Naive thymus-derived CD8-positive, alpha-beta T cell (primary cell): ENCODE data around the gene RPL37A. TPM values are rescaled to one million over a fixed set of nuclear protein-coding genes. Genes with fewer than 3 reads are reported as not detected.

Experiments
- ATAC-seq, 2 donors: fragments of 150-1000 bp; cut with Tn5 transposase in 1 of 2; sonication (Bioruptor Pico), chemical (Tn5 transposase) in 1 of 2; 1 replicate in 1 of 2; 2 replicates in 1 of 2; pipeline ENCODE4 v1.10.0; 2021; ENCODE audit warnings: mild to moderate bottlenecking in 2 of 2, moderate library complexity in 2 of 2
- POLR2A ChIA-PET: fragments of 350-600 bp; sonication (Branson Sonifier 250); formaldehyde crosslinking; loops from one replicate; lab custom pipeline; 2021; ENCODE audit warnings: antibody characterized with exemption; lab: Charles Lee
- DNase-seq, 10 donors: peaks; one replicate each; pipeline versions ENCODE4 v3.0.0 to v3.0.0-alpha.2; 2020 to 2022
- H3K27ac Mint-ChIP-seq, 10 donors: one replicate each; pipeline ENCODE4 v1.8.0; 2020 to 2022; ENCODE audit warnings: mild to moderate bottlenecking in 10 of 10, mixed read lengths in 10 of 10, moderate library complexity in 4 of 10, inconsistent platforms in 1 of 10
- H3K27me3 Mint-ChIP-seq, 5 donors: one replicate each; pipeline ENCODE4 v1.8.0; 2021 to 2022; ENCODE audit warnings: mixed read lengths in 5 of 5
- H3K36me3 Mint-ChIP-seq, 3 donors: one replicate each; pipeline ENCODE4 v1.8.0; 2020 to 2022; ENCODE audit warnings: mixed read lengths in 3 of 3, mild to moderate bottlenecking in 2 of 3, inconsistent platforms in 1 of 3
- H3K4me1 Mint-ChIP-seq, 4 donors: one replicate each; pipeline ENCODE4 v1.8.0; 2021 to 2022; ENCODE audit warnings: mixed read lengths in 4 of 4
- H3K4me3 Mint-ChIP-seq, 10 donors: one replicate each; pipeline ENCODE4 v1.8.0; 2020 to 2022; ENCODE audit warnings: mild to moderate bottlenecking in 10 of 10, mixed read lengths in 10 of 10, moderate library complexity in 6 of 10, inconsistent platforms in 1 of 10
- H3K9me3 Mint-ChIP-seq, 9 donors: one replicate each; pipeline ENCODE4 v1.8.0; 2020 to 2022; ENCODE audit warnings: mixed read lengths in 9 of 9, mild to moderate bottlenecking in 3 of 9, inconsistent platforms in 1 of 9, moderate library complexity in 1 of 9
- polyA plus RNA-seq, 3 donors: library from polyadenylated mRNA; unstranded; fragments of 300-500 nt; fragmentation: Illumina TruSeq; gene quantifications; one replicate each; pipeline ENCODE4 v1.2.3, GENCODE V29; 2021
- total RNA-seq, 8 experiments: library from RNA in 2 of 8; stranded (reverse) in 2 of 8; gene quantifications; one replicate each; pipeline ENCODE4 v1.2.3 and lab custom pipeline; 2021 to 2026

The RPL37A gene
- total and polyA plus RNA-seq, 5 experiments from 2014 or later = 3,176 to 5,032 (median 4,502) TPM

DNA sequence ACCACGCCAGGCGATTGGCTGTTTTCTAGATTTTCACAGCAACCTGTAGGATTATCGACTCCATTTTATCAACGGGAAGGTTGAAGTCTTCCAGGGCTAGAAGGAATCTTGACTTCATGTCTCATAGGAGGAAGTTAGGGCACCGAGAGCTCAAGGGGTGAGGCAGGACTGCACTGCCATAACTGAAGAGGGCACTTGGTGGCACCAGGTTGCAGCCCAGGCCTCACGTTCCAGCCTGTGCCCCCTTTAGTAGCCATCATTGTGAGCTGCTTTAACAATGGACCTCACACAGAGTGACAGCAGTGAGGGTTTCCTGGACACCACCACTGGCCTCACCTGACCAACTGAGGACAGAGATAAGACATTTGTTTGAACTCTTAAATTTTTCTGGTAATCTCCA is 22.9 kb upstream of the RPL37A start:
- ATAC-seq (no peak), DNase-seq (no peak)
- Mint-ChIP-seq H3K4me1 (peaks cover 0 to 18% (median 15%) of the 10 kb centered on the region in 4 donors), H3K36me3 (peaks cover 0 to 45% (median 17%) of the 10 kb centered on the region in 3 donors), H3K9me3 (no peaks in the 10 kb centered on the region), H3K27me3 (no peaks in the 10 kb centered on the region), H3K27ac (peak overlapping the region in 7 of 10 donors; percentile 29 to 89 (median 58)), H3K4me3 (peak overlapping the region in 5 of 10 donors; percentile 41 to 74 (median 48))
- POLR2A ChIA-PET = no interaction called here

- ATAC-seq (no peak), DNase-seq (no peak)
- no peaks in the 10 kb centered on the region for H3K9me3 Mint-ChIP-seq
- H3K4me1 Mint-ChIP-seq = peaks cover 0 to 18% (median 15%) of the 10 kb centered on the region in 4 donors
- no peaks in the 10 kb centered on the region for H3K27me3 Mint-ChIP-seq
- H3K27ac Mint-ChIP-seq = no peak overlapping the region
- POLR2A ChIA-PET = no interaction called here
- no peak overlapping the region for H3K4me3 Mint-ChIP-seq
- H3K36me3 Mint-ChIP-seq = peaks cover 3 to 50% (median 21%) of the 10 kb centered on the region in 3 donors
These were observed 21.2 kb upstream of the RPL37A start for GRCh38 chr2:216477283-216478035.

DNA sequence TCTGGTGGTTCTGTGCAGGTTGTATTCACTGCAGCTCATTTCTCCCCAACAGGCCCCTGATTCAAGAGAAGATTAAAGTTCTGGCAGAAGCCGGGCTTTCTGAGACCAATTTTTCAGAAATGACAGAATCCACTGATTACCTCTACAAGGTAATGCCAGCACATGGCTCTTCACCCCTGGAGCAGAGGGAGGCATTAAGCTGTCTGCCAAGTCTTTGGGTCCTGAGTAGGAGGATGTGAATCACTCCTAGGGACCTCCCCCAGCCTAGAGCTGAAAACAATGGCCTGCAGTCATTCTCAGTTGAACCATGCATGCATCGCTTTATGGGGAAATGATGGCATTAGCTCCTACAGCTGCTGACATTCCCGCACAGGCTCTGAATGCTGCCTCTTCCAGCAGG is 20.5 kb upstream of the RPL37A start:
- POLR2A ChIA-PET = interaction anchor here (1.4 kb wide), 1 partner anchor 133 kb away, joined by 3 read pairs; no protein-coding TSS in a partner anchor
- H3K27ac Mint-ChIP-seq = no peak overlapping the region
- no peaks in the 10 kb centered on the region for H3K9me3 Mint-ChIP-seq
- H3K4me3 Mint-ChIP-seq = no peak overlapping the region
- DNase-seq (no peak), ATAC-seq (no peak)
- H3K27me3 Mint-ChIP-seq = no peaks in the 10 kb centered on the region
- H3K4me1 Mint-ChIP-seq = peaks cover 0 to 18% (median 15%) of the 10 kb centered on the region in 4 donors
- peaks cover 4 to 55% (median 26%) of the 10 kb centered on the region in 3 donors for H3K36me3 Mint-ChIP-seq

DNA sequence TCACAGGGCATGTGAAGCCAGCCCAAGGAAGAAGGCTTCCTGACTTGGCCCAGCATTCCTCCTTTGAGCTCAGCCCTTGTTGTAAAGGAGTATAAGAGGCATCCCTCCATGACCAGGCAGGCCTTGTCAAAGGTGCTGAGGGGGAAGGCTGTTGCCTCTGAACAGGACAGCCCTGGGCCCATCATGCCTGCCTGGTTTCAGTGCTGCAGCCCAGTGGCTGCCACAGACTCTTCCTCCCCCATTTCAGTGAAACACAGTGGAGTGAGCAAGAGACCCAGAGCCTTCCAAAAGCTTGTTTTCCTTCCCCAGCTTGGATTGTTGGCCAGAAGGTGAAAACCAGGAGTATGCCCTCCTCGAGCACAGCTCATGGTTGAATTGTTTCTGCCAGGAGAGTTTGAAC is 19.9 kb upstream of the RPL37A start:
- POLR2A ChIA-PET = interaction anchor here (0.6 to 1.4 kb wide), 2 partner anchors 10 to 134 kb away, joined by 3 to 5 read pairs; no protein-coding TSS in a partner anchor
- no peak for DNase-seq
- Mint-ChIP-seq H3K36me3 (peaks cover 4 to 55% (median 26%) of the 10 kb centered on the region in 3 donors), H3K27ac (no peak overlapping the region), H3K4me3 (no peak overlapping the region), H3K9me3 (no peaks in the 10 kb centered on the region), H3K27me3 (no peaks in the 10 kb centered on the region), H3K4me1 (peaks cover 0 to 18% (median 15%) of the 10 kb centered on the region in 4 donors)
- ATAC-seq = no peak

DNA sequence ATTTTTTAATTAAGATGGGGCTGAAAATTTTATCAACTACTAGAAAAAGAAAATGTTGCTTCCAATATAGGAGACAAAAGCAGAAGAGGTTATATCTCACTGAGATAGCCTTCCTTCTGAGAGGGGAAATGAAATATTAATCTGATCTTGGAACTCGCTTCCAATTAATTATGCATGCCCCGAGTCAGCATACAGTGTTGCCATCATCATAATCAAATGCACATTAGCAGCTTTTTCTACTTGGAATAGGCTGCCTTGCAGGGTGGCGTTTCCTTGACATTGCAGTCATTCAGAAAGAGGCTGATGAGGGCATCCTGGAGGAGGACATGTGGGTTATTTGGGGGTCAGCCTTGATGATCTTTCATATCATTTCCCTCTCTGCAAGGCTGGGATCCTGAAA is 18.4 kb upstream of the RPL37A start:
- peaks cover 0 to 11% (median 7%) of the 10 kb centered on the region in 4 donors for H3K4me1 Mint-ChIP-seq
- H3K27me3 Mint-ChIP-seq = no peaks in the 10 kb centered on the region
- H3K36me3 Mint-ChIP-seq = peaks cover 4 to 55% (median 26%) of the 10 kb centered on the region in 3 donors
- no peak overlapping the region for H3K27ac Mint-ChIP-seq
- DNase-seq (no peak), ATAC-seq (no peak)
- no peaks in the 10 kb centered on the region for H3K9me3 Mint-ChIP-seq
- no peak overlapping the region for H3K4me3 Mint-ChIP-seq
- POLR2A ChIA-PET = no interaction called here

DNA sequence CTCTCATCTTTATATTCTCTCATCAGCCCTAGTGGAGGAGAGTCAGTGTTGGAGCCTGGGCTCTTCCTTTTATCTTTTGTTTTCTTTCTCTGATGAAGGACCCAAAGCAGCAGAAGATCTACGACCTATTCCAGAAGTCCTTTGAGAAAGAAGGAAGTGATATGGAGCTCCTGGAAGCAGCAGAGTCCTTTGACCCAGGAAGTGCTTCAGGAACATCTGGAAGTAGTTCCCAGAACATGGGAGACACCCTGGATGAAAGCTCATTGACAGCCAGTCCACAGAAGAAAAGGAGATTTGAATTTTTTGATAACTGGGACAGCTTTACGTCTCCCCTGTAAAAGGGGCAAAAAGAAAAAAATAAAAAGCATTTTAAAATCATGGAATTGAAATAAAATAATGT is 16.0 kb upstream of the RPL37A start:
- Mint-ChIP-seq H3K36me3 (peaks cover 4 to 49% (median 24%) of the 10 kb centered on the region in 3 donors), H3K4me1 (peaks cover 0 to 2% (median 0%) of the 10 kb centered on the region in 4 donors), H3K9me3 (no peaks in the 10 kb centered on the region), H3K27me3 (no peaks in the 10 kb centered on the region), H3K4me3 (no peak overlapping the region), H3K27ac (no peak overlapping the region)
- DNase-seq (no peak), ATAC-seq (no peak)
- POLR2A ChIA-PET = no interaction called here

- POLR2A ChIA-PET = no interaction called here
- peak overlapping the region in 1 of 10 donors; percentile 10 for H3K27ac Mint-ChIP-seq
- ATAC-seq (no peak), DNase-seq (no peak)
- no peaks in the 10 kb centered on the region for H3K9me3 Mint-ChIP-seq
- H3K27me3 Mint-ChIP-seq = no peaks in the 10 kb centered on the region
- peaks cover 0 to 6% (median 0%) of the 10 kb centered on the region in 4 donors for H3K4me1 Mint-ChIP-seq
- peaks cover 4 to 26% (median 19%) of the 10 kb centered on the region in 3 donors for H3K36me3 Mint-ChIP-seq
- H3K4me3 Mint-ChIP-seq = no peak overlapping the region
These were observed 13.4 kb upstream of the RPL37A start for GRCh38 chr2:216485237-216485636.

- no peak overlapping the region for H3K27ac Mint-ChIP-seq
- no peaks in the 10 kb centered on the region for H3K27me3 Mint-ChIP-seq
- H3K4me3 Mint-ChIP-seq = no peak overlapping the region
- ATAC-seq (no peak), DNase-seq (no peak)
- H3K9me3 Mint-ChIP-seq = no peaks in the 10 kb centered on the region
- H3K4me1 Mint-ChIP-seq = peaks cover 0 to 7% (median 0%) of the 10 kb centered on the region in 4 donors
- H3K36me3 Mint-ChIP-seq = peaks cover 4 to 21% (median 14%) of the 10 kb centered on the region in 3 donors
- POLR2A ChIA-PET = no interaction called here
These were observed 12.9 kb upstream of the RPL37A start for GRCh38 chr2:216485745-216486144.

GRCh38 chr2:216486271-216486670 is 12.4 kb upstream of the RPL37A start:
- peaks cover 0 to 7% (median 0%) of the 10 kb centered on the region in 4 donors for H3K4me1 Mint-ChIP-seq

DNA sequence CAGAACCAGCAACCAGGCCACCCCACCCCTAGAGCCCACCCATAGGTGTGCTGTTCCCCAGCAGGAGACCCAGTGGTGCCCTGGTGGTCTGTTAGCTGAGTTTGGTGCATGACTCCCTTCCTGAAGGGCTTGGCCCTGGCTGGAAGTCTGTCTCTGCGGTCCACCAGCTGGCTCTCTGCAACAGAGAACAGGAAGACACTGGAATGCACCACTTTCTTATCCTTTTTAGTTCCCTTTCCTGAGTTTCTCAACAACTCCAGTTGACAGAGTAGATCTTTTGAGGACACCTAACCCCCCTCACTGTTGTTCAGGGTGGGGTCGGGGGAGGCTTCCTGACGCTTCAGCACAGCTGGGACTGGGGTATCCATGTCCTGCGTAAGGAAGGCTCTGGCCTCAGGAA is 11.9 kb upstream of the RPL37A start:
- DNase-seq (no peak), ATAC-seq (no peak)
- peak overlapping the region in 1 of 10 donors; percentile 38 for H3K27ac Mint-ChIP-seq
- H3K9me3 Mint-ChIP-seq = no peaks in the 10 kb centered on the region
- no peak overlapping the region for H3K4me3 Mint-ChIP-seq
- no peaks in the 10 kb centered on the region for H3K27me3 Mint-ChIP-seq
- peaks cover 4 to 15% (median 11%) of the 10 kb centered on the region in 3 donors for H3K36me3 Mint-ChIP-seq
- H3K4me1 Mint-ChIP-seq = peaks cover 0 to 8% (median 0%) of the 10 kb centered on the region in 4 donors
- POLR2A ChIA-PET = no interaction called here

More at GRCh38 chr2:216486271-216486670, 12.4 kb upstream of the RPL37A start:
- DNase-seq (no peak), ATAC-seq (no peak)
- Mint-ChIP-seq H3K4me3 (no peak overlapping the region), H3K9me3 (no peaks in the 10 kb centered on the region), H3K36me3 (peaks cover 4 to 18% (median 13%) of the 10 kb centered on the region in 3 donors), H3K27ac (no peak overlapping the region), H3K27me3 (no peaks in the 10 kb centered on the region)
- POLR2A ChIA-PET = no interaction called here

GRCh38 chr2:216490061-216490460 is 8.6 kb upstream of the RPL37A start:
- H3K36me3 Mint-ChIP-seq = no peaks in the 10 kb centered on the region
- peaks cover 0 to 25% (median under 1%) of the 10 kb centered on the region in 4 donors for H3K4me1 Mint-ChIP-seq
- no peaks in the 10 kb centered on the region for H3K27me3 Mint-ChIP-seq
- H3K9me3 Mint-ChIP-seq = no peaks in the 10 kb centered on the region
- POLR2A ChIA-PET = no interaction called here
- no peak overlapping the region for H3K27ac Mint-ChIP-seq
- DNase-seq (no peak), ATAC-seq (no peak)
- no peak overlapping the region for H3K4me3 Mint-ChIP-seq

DNA sequence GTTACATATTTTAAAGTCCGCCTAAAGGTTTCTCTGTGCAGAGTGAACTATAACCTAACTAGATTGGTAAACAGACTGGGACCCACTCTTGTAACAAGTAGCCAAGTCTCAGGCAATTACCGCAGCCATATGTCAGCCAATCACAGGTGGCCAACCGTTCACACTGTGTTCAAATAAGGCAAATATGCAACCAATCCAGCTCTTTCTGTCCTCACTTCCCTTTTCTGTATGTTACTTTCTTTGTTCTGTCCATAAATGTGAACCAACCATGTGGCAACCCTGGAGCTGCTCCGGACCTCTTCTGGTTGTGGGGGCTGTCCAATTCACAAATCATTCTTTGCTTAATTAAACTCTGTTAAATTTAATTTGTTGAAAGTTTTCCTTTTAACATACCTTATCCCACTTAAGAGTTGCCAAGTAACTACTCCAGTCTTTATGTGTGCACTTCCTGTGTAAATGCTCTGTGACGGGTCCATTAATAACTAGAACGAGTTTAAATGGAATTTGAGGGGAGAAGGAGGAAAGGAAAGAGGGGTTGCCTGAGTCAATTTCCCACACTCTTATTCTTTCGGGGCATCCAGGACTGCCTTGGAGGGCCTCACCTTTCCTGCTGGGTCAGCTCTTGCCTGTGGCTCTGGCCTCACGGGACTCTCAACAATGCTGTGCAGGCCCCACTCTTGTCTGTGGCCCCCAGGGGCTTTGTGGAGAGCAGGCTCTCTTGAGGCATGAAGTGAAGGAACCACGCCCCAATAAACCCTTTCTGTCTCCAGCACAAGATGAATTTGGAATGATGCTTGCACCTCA is 6.6 kb upstream of the RPL37A start:
- Mint-ChIP-seq H3K9me3 (no peaks in the 10 kb centered on the region), H3K4me3 (peak overlapping the region in 1 of 10 donors; percentile 11), H3K4me1 (peaks cover 0 to 32% (median 3%) of the 10 kb centered on the region in 4 donors), H3K36me3 (no peaks in the 10 kb centered on the region), H3K27ac (no peak overlapping the region), H3K27me3 (no peaks in the 10 kb centered on the region)
- POLR2A ChIA-PET = no interaction called here
- no peak for ATAC-seq
- no peak for DNase-seq
